CD4-positive, alpha-beta T cell treated with Interleukin-15 for 1 hour (primary cell): ENCODE results near the gene FDX2.

Experiments
- DNase-seq: peaks from one replicate; pipeline ENCODE4 v3.0.0-alpha.2; 2020

Gene FDX2

GRCh38 chr19:10332158-10332964 lies 16.5 kb upstream of the FDX2 start:
- no peak for DNase-seq

- no peak for DNase-seq
Observed at GRCh38 chr19:10329555-10329954, 13.7 kb upstream of the FDX2 start.

- no peak for DNase-seq
Observed at GRCh38 chr19:10328558-10329429, 13.0 kb upstream of the FDX2 start.

GRCh38 chr19:10327793-10328192 lies 12.0 kb upstream of the FDX2 start:
- DNase-seq, result no peak

GRCh38 chr19:10325732-10326131 lies 9.9 kb upstream of the FDX2 start:
- no peak for DNase-seq

GRCh38 chr19:10321874-10322835 lies 6.3 kb upstream of the FDX2 start:
- DNase-seq, result no peak

GRCh38 chr19:10321417-10321797 lies 5.6 kb upstream of the FDX2 start:
- DNase-seq, result no peak

GRCh38 chr19:10320602-10321416 lies 5.0 kb upstream of the FDX2 start:
- DNase-seq, result no peak

GRCh38 chr19:10318807-10319682 lies 3.2 kb upstream of the FDX2 start:
- DNase-seq, result no peak

GRCh38 chr19:10317857-10318462 lies 2.1 kb upstream of the FDX2 start:
- DNase-seq, result no peak

GRCh38 chr19:10317045-10317856 lies 1.4 kb upstream of the FDX2 start:
- DNase-seq, result no peak

GRCh38 chr19:10316229-10317044 lies 622 bp upstream of the FDX2 start:
- DNase-seq, result no peak

GRCh38 chr19:10309423-10309822 lies 6.4 kb downstream of the FDX2 start, which contains the start of gene ZGLP1:
Gene ZGLP1 (minus strand): TSS chr19:10309815.
- no peak for DNase-seq

GRCh38 chr19:10306327-10306726 lies 9.5 kb downstream of the FDX2 start:
- no peak for DNase-seq

- peak; percentile 59 for DNase-seq
Observed at GRCh38 chr19:10305139-10305806, 10.5 kb downstream of the FDX2 start.

GRCh38 chr19:10299545-10300458 lies 16.0 kb downstream of the FDX2 start:
- no peak for DNase-seq
